ENCODE data around the gene CUTC. TPM values are rescaled to one million over a fixed set of nuclear protein-coding genes. Genes with fewer than 3 reads are reported as not detected.

The CUTC gene
- total RNA-seq, 2 donors from 2014 or later, result 13.8 to 16.7 TPM

GRCh38 chr10:99711129-99711719, 20.8 kb upstream of the CUTC start:
- no peak for TF ChIP-seq CTCF (IDR thresholded peaks at IDR 0.05)
- H3K9me3 ChIP-seq, result no peaks in the 10 kb centered on the region
- DNase-seq (ENCODE audit: low spot score), result no peak
- peaks cover 11% of the 10 kb centered on the region for H3K36me3 ChIP-seq
- H3K4me3 ChIP-seq, result no peak overlapping the region
- H3K4me1 ChIP-seq (ENCODE audit: control insufficient read depth in 1 of 2, low read depth in 2 of 2), result no peaks in the 10 kb centered on the region
- ATAC-seq (ENCODE audit: insufficient number of reproducible peaks, low FRiP score, low read depth), result no peak
- no peak overlapping the region for H3K27ac ChIP-seq
- H3K27me3 ChIP-seq (replicated peaks; ENCODE audit: insufficient read depth), result no peaks in the 10 kb centered on the region

- DNase-seq (ENCODE audit: low spot score) (no peak), ATAC-seq (ENCODE audit: insufficient number of reproducible peaks, low FRiP score, low read depth) (no peak)
- peaks cover 18% of the 10 kb centered on the region for H3K36me3 ChIP-seq
- no peaks in the 10 kb centered on the region for H3K4me1 ChIP-seq (ENCODE audit: control insufficient read depth in 1 of 2, low read depth in 2 of 2)
- no peak overlapping the region for H3K27ac ChIP-seq
- no peak overlapping the region for H3K4me3 ChIP-seq
- no peak for TF ChIP-seq CTCF (IDR thresholded peaks at IDR 0.05)
- H3K27me3 ChIP-seq (replicated peaks; ENCODE audit: insufficient read depth), result no peaks in the 10 kb centered on the region
- H3K9me3 ChIP-seq, result no peaks in the 10 kb centered on the region
Measured at GRCh38 chr10:99714446-99714845, 17.6 kb upstream of the CUTC start.

GRCh38 chr10:99720387-99720786, 11.6 kb upstream of the CUTC start:
- no peaks in the 10 kb centered on the region for H3K4me1 ChIP-seq (ENCODE audit: control insufficient read depth in 1 of 2, low read depth in 2 of 2)
- no peak overlapping the region for H3K27ac ChIP-seq
- no peaks in the 10 kb centered on the region for H3K9me3 ChIP-seq
- no peak for TF ChIP-seq CTCF (IDR thresholded peaks at IDR 0.05)
- H3K27me3 ChIP-seq (replicated peaks; ENCODE audit: insufficient read depth), result no peaks in the 10 kb centered on the region
- ATAC-seq (ENCODE audit: insufficient number of reproducible peaks, low FRiP score, low read depth), result no peak
- no peak for DNase-seq (ENCODE audit: low spot score)
- peaks cover 41% of the 10 kb centered on the region for H3K36me3 ChIP-seq
- H3K4me3 ChIP-seq, result no peak overlapping the region

- peaks cover 13% of the 10 kb centered on the region for H3K36me3 ChIP-seq
- H3K27me3 ChIP-seq (replicated peaks; ENCODE audit: insufficient read depth), result no peaks in the 10 kb centered on the region
- DNase-seq (ENCODE audit: low spot score), result no peak
- TF ChIP-seq CTCF (IDR thresholded peaks at IDR 0.05), result no peak
- no peak for ATAC-seq (ENCODE audit: insufficient number of reproducible peaks, low FRiP score, low read depth)
- H3K9me3 ChIP-seq, result no peaks in the 10 kb centered on the region
- no peak overlapping the region for H3K27ac ChIP-seq
- no peak overlapping the region for H3K4me3 ChIP-seq
- peaks cover 22 to 25% of the 10 kb centered on the region in 2 donors for H3K4me1 ChIP-seq (ENCODE audit: control insufficient read depth in 1 of 2, low read depth in 2 of 2)
Measured at GRCh38 chr10:99730026-99730425, 2.0 kb upstream of the CUTC start.

GRCh38 chr10:99731306-99732032, 565 bp upstream of the CUTC start:
- Histone ChIP-seq H3K9me3 (no peaks in the 10 kb centered on the region), H3K36me3 (peaks cover under 1% of the 10 kb centered on the region), H3K4me1 (ENCODE audit: control insufficient read depth in 1 of 2, low read depth in 2 of 2) (peaks cover 22 to 25% of the 10 kb centered on the region in 2 donors), H3K27me3 (replicated peaks; ENCODE audit: insufficient read depth) (no peaks in the 10 kb centered on the region), H3K4me3 (peak overlapping the region; percentile 98), H3K27ac (peak overlapping the region; percentile 89 to 90)
- ATAC-seq (ENCODE audit: insufficient number of reproducible peaks, low FRiP score, low read depth) (peak; percentile 18), DNase-seq (ENCODE audit: low spot score) (no peak)
- TF ChIP-seq CTCF (IDR thresholded peaks at IDR 0.05), result no peak

Measured in thoracic aorta (tissue), 2 donors.